HepG2 (cell line): ENCODE data around the gene HDAC3. TPM values are rescaled to one million over a fixed set of nuclear protein-coding genes. Genes with fewer than 3 reads are reported as not detected.

Source experiments
- ADNP ChIP-seq: sonication (generic); formaldehyde crosslinking; IDR thresholded peaks from 2 replicates; pipeline ENCODE4 v1.4.0; 2020; ENCODE audit warnings: missing genetic modification reagents
- BORCS8-MEF2B ChIP-seq: sonication (generic); formaldehyde crosslinking; IDR thresholded peaks from 2 replicates; pipeline ENCODE4 v1.8.0; 2022; ENCODE audit warnings: mild to moderate bottlenecking, missing genetic modification reagents
- BRD4 ChIP-seq: sonication (generic); formaldehyde crosslinking; IDR thresholded peaks from 2 replicates; pipeline ENCODE4 v1.4.0; 2020; ENCODE audit warnings: missing genetic modification reagents
- CCAR2 ChIP-seq: fragments of 200-400 bp; formaldehyde crosslinking; optimal IDR thresholded peaks from 2 replicates; pipeline ENCODE3; 2018; ENCODE audit warnings: low read depth, mild to moderate bottlenecking, low read length, moderate library complexity
- CHCHD3 ChIP-seq: sonication (generic); formaldehyde crosslinking; IDR thresholded peaks from 2 replicates; pipeline ENCODE4 v1.8.0; 2022; ENCODE audit warnings: mild to moderate bottlenecking, missing genetic modification reagents, moderate library complexity
- ELK4 ChIP-seq: sonication (generic); formaldehyde crosslinking; IDR thresholded peaks from 2 replicates; pipeline ENCODE4 v1.9.0; 2021; ENCODE audit warnings: missing genetic modification reagents, borderline replicate concordance
- ERF ChIP-seq: IDR thresholded peaks from 2 replicates; pipeline ENCODE4 v1.6.1; 2018; ENCODE audit warnings: missing biosample characterization, missing genetic modification reagents
- GLI4 ChIP-seq: sonication (generic); formaldehyde crosslinking; IDR thresholded peaks from 2 replicates; pipeline ENCODE4 v1.5.1; 2020; ENCODE audit warnings: missing genetic modification reagents, mild to moderate bottlenecking, moderate library complexity, borderline replicate concordance
- HDAC6 ChIP-seq: fragments of 200-600 bp; sonication (generic); IDR thresholded peaks from 2 replicates; pipeline ENCODE4 v1.7.0; 2017; ENCODE audit warnings: mild to moderate bottlenecking, antibody characterized with exemption, low read length, low read depth
- JUNB ChIP-seq: sonication (generic); formaldehyde crosslinking; IDR thresholded peaks from 2 replicates; pipeline ENCODE4 v1.8.0; 2022; ENCODE audit warnings: missing genetic modification reagents, mild to moderate bottlenecking, borderline replicate concordance
- KDM5B ChIP-seq: sonication (generic); formaldehyde crosslinking; IDR thresholded peaks from 2 replicates; pipeline ENCODE4 v1.4.0; 2020; ENCODE audit warnings: missing genetic modification reagents, mild to moderate bottlenecking, borderline replicate concordance
- KLF13 ChIP-seq: sonication (generic); formaldehyde crosslinking; IDR thresholded peaks from 2 replicates; pipeline ENCODE4 v1.4.0; 2020; ENCODE audit warnings: mild to moderate bottlenecking, missing genetic modification reagents
- KLF15 ChIP-seq: sonication (generic); formaldehyde crosslinking; IDR thresholded peaks from 2 replicates; pipeline ENCODE4 v1.8.1; 2023; ENCODE audit warnings: borderline replicate concordance, mild to moderate bottlenecking, inconsistent platforms, missing genetic modification reagents, mixed read lengths
- KMT2B ChIP-seq: IDR thresholded peaks from 2 replicates; pipeline ENCODE4 v1.6.1; 2016; ENCODE audit warnings: missing genetic modification reagents, missing compliant biosample characterization
- LRRFIP1 ChIP-seq: sonication (generic); formaldehyde crosslinking; conservative IDR thresholded peaks from 2 replicates; pipeline ENCODE4 v1.4.0; 2020; ENCODE audit warnings: missing genetic modification reagents
- MED13 ChIP-seq: sonication (generic); formaldehyde crosslinking; IDR thresholded peaks from 2 replicates; pipeline ENCODE4 v1.5.0; 2020; ENCODE audit warnings: missing genetic modification reagents
- PREB ChIP-seq: sonication (generic); formaldehyde crosslinking; IDR thresholded peaks from 2 replicates; pipeline ENCODE4 v1.4.0; 2020; ENCODE audit warnings: missing genetic modification reagents
- TERF1 ChIP-seq: sonication (generic); formaldehyde crosslinking; IDR thresholded peaks from 2 replicates; pipeline ENCODE4 v1.8.0; 2022; ENCODE audit warnings: mild to moderate bottlenecking, missing genetic modification reagents, moderate library complexity
- U2AF2 ChIP-seq: fragments of 200-400 bp; formaldehyde crosslinking; IDR thresholded peaks from 2 replicates; pipeline ENCODE4 v1.6.1; 2017; ENCODE audit warnings: low read depth, mild to moderate bottlenecking, low read length
- ZFX ChIP-seq: sonication (generic); formaldehyde crosslinking; IDR thresholded peaks from 2 replicates; pipeline ENCODE4 v1.4.0; 2020; ENCODE audit warnings: mild to moderate bottlenecking, low read depth, missing genetic modification reagents, moderate library complexity
- ZNF180 ChIP-seq: sonication (generic); formaldehyde crosslinking; IDR thresholded peaks from 2 replicates; pipeline ENCODE4 v1.4.0; 2020; ENCODE audit warnings: low read depth, missing genetic modification reagents, borderline replicate concordance
- ZNF225 ChIP-seq: sonication (generic); formaldehyde crosslinking; IDR thresholded peaks from 2 replicates; pipeline ENCODE4 v1.4.0; 2020; ENCODE audit warnings: mild to moderate bottlenecking, missing genetic modification reagents
- ZNF292 ChIP-seq: sonication (generic); formaldehyde crosslinking; IDR thresholded peaks from 2 replicates; pipeline ENCODE4 v1.8.1; 2022; ENCODE audit warnings: mild to moderate bottlenecking, low read depth, missing genetic modification reagents, borderline replicate concordance
- ZNF33B ChIP-seq: sonication (generic); formaldehyde crosslinking; IDR thresholded peaks from 2 replicates; pipeline ENCODE4 v1.5.1; 2020; ENCODE audit warnings: mild to moderate bottlenecking, missing genetic modification reagents
- ZNF446 ChIP-seq: sonication (generic); formaldehyde crosslinking; IDR thresholded peaks from 2 replicates; pipeline ENCODE4 v1.5.0; 2020; ENCODE audit warnings: mild to moderate bottlenecking, missing genetic modification reagents
- ZNF619 ChIP-seq: sonication (generic); formaldehyde crosslinking; IDR thresholded peaks from 2 replicates; pipeline ENCODE4 v1.4.0; 2020; ENCODE audit warnings: mild to moderate bottlenecking, missing genetic modification reagents
- ZNF782 ChIP-seq: sonication (generic); formaldehyde crosslinking; IDR thresholded peaks from 2 replicates; pipeline ENCODE4 v1.4.0; 2020; ENCODE audit warnings: missing genetic modification reagents, mild to moderate bottlenecking, borderline replicate concordance
- ZSCAN31 ChIP-seq: sonication (generic); formaldehyde crosslinking; IDR thresholded peaks from 2 replicates; pipeline ENCODE4 v1.5.0; 2020; ENCODE audit warnings: low read depth, mild to moderate bottlenecking, missing genetic modification reagents
- polyA plus RNA-seq, 8 experiments: library from polyadenylated mRNA; depleted of rRNA in 3 of 8; stranded (reverse) in 7 of 8; unstranded in 1 of 8; fragments of >200 nt; fragmentation: Illumina TruSeq in 4 of 8; extraction: Trizol in 4 of 8; gene quantifications; 2 replicates each; pipeline versions ENCODE4 v1.2.1 to v1.2.3, GENCODE V29; 2011 to 2016; ENCODE audit warnings: low read depth in 4 of 8, missing spikeins in 1 of 8, mixed read lengths in 1 of 8; ENCODE audit not compliant: insufficient read depth in 1 of 8
- total RNA-seq, 5 experiments: library from RNA; depleted of rRNA; stranded (reverse); fragments of >200 nt; fragmentation: Illumina TruSeq; extraction: Trizol; gene quantifications; 2 replicates each; pipeline ENCODE4 v1.2.3, GENCODE V29; 2016; ENCODE audit warnings: low read depth in 1 of 5

Gene HDAC3
- total and polyA plus RNA-seq, 2 of the 13 experiments (the other 11 are each of a cell fraction or from before 2014, with no cell fraction given), result 84.0 to 94.1 TPM

GRCh38 chr5:141590127-141590526, 46.5 kb downstream of the HDAC3 start (continued):
- TF ChIP-seq BRD4 (CRISPR knock-in tag) (no peak), U2AF2 (no peak), TERF1 (CRISPR knock-in tag) (no peak), KDM5B (no peak), KMT2B (CRISPR knock-in tag) (no peak), ZSCAN31 (no peak), PREB (no peak), ZFX (CRISPR knock-in tag) (no peak), ELK4 (CRISPR knock-in tag) (no peak), ZNF782 (no peak), ZNF292 (CRISPR knock-in tag) (peak; percentile 18; the same call in 1 of the 2 replicates), ZNF619 (no peak), ZNF180 (CRISPR knock-in tag) (no peak), KLF15 (CRISPR knock-in tag) (no peak), LRRFIP1 (CRISPR knock-in tag) (no peak), GLI4 (CRISPR knock-in tag) (no peak), HDAC6 (no peak), MED13 (CRISPR knock-in tag) (no peak), ZNF225 (CRISPR knock-in tag) (no peak), JUNB (CRISPR knock-in tag) (no peak), BORCS8-MEF2B (no peak), ADNP (CRISPR knock-in tag) (no peak), KLF13 (no peak), ERF (CRISPR knock-in tag) (no peak), ZNF33B (CRISPR knock-in tag) (no peak), CCAR2 (no peak), CHCHD3 (CRISPR knock-in tag) (no peak), ZNF446 (CRISPR knock-in tag) (no peak)
